GM12878 (cell line): ENCODE results near the gene YARS1. TPM values are rescaled to one million over a fixed set of nuclear protein-coding genes. Genes with fewer than 3 reads are reported as not detected.
A peak's percentile ranks its signal among the peaks of the same experiment; 100 is the strongest.

ENCODE experiments used
- ATAC-seq: fragments of 200-7000 bp; cut with Tn5 transposase; 3 replicates; pipeline ENCODE4 v1.9.1; 2020; ENCODE audit warnings: mild to moderate bottlenecking, moderate library complexity
- BruUV-seq: library from RNA; stranded (reverse); fragments of 400-500 nt; replicated peaks from 2 replicates; lab custom pipeline; 2021; lab: Mats Ljungman, UMichigan
- CTCF ChIA-PET: fragments of 300-600 bp; sonication (Branson Sonifier 250); formaldehyde crosslinking; extraction: SDS; loops from one replicate; lab custom pipeline; 2021; ENCODE audit warnings: inconsistent platforms; lab: Yijun Ruan, JAX
- POLR2A ChIA-PET: fragments of 350-600 bp; formaldehyde crosslinking; extraction: SDS; loops from one replicate; lab custom pipeline; 2021; ENCODE audit warnings: inconsistent platforms; lab: Charles Lee
- RAD21 ChIA-PET: fragments of 300-600 bp; sonication (Branson Sonifier 250); formaldehyde crosslinking; loops from one replicate; lab custom pipeline; 2023; ENCODE audit warnings: antibody characterized with exemption; ENCODE audit not compliant: unreplicated experiment; lab: Charles Lee
- SMC1A ChIA-PET: fragments of 300-600 bp; sonication (Branson Sonifier 250); formaldehyde crosslinking; loops from one replicate; lab custom pipeline; 2023; ENCODE audit not compliant: unreplicated experiment, uncharacterized antibody; lab: Charles Lee
- DNase-seq: peaks from one replicate; pipeline ENCODE4 v3.0.0-alpha.2; 2011; ENCODE audit warnings: low read depth, low spot score
- FAIRE-seq: peaks from 3 replicates; lab custom pipeline; 2011; peaks lifted over from hg19 to GRCh38; lab: Jason Lieb, UNC
- H2AFZ ChIP-seq: 2 replicates; pipeline ENCODE4 v1.6.0; 2011; ENCODE audit warnings: low read depth, low read length, control low read depth; ENCODE audit not compliant: control insufficient read depth
- H3K27ac ChIP-seq: 2 replicates; pipeline ENCODE4 v1.5.1; 2011; ENCODE audit warnings: control low read depth; ENCODE audit not compliant: control insufficient read depth, insufficient read depth
- H3K27me3 ChIP-seq, 2 experiments: replicated peaks in 1 of 2; 2 replicates each; pipeline versions ENCODE4 v1.6.0 to v1.6.1; 2011; ENCODE audit warnings: low read length in 1 of 2; ENCODE audit not compliant: control insufficient read depth in 2 of 2, insufficient read depth in 2 of 2
- H3K36me3 ChIP-seq, 2 experiments: 2 replicates each; pipeline ENCODE4 v1.5.1; 2011; ENCODE audit warnings: low read length in 1 of 2; ENCODE audit not compliant: control insufficient read depth in 2 of 2, insufficient read depth in 2 of 2
- H3K4me1 ChIP-seq: 2 replicates; pipeline ENCODE4 v1.6.1; 2011; ENCODE audit warnings: mild to moderate bottlenecking, low read length, moderate library complexity, mixed read lengths; ENCODE audit not compliant: control insufficient read depth, insufficient read depth
- H3K4me2 ChIP-seq: 2 replicates; pipeline ENCODE4 v1.6.0; 2011; ENCODE audit warnings: control low read depth; ENCODE audit not compliant: control insufficient read depth, insufficient read depth
- H3K4me3 ChIP-seq: fragments of 200-600 bp; sonication (generic); 2 replicates; pipeline ENCODE4 v1.5.1; 2016
- H3K79me2 ChIP-seq: 2 replicates; pipeline ENCODE4 v1.6.0; 2011; ENCODE audit warnings: low read length; ENCODE audit not compliant: control insufficient read depth, insufficient read depth
- H3K9ac ChIP-seq: 2 replicates; pipeline ENCODE4 v1.8.0; 2011; ENCODE audit warnings: low read length, control low read depth, mixed read lengths; ENCODE audit not compliant: control insufficient read depth, insufficient read depth
- H3K9me3 ChIP-seq: replicated peaks from 3 replicates; pipeline ENCODE4 v1.5.1; 2011; ENCODE audit warnings: mild to moderate bottlenecking, low read length; ENCODE audit not compliant: control insufficient read depth, insufficient read depth
- H4K20me1 ChIP-seq: 2 replicates; pipeline ENCODE4 v1.6.0; 2011; ENCODE audit not compliant: control insufficient read depth, insufficient read depth
- CEBPZ ChIP-seq: fragments of 150-350 bp; IDR thresholded peaks from 2 replicates; pipeline ENCODE4 v1.6.1; 2016; ENCODE audit warnings: low read depth, low read length
- FOXM1 ChIP-seq: IDR thresholded peaks from 2 replicates; pipeline ENCODE4 v1.6.1; 2012; ENCODE audit warnings: low read depth, mild to moderate bottlenecking, inconsistent platforms, low read length, moderate library complexity
- IRF5 ChIP-seq: fragments of 450-650 bp; IDR thresholded peaks from 2 replicates; pipeline ENCODE4 v1.6.1; 2017; ENCODE audit warnings: borderline replicate concordance
- MXI1 ChIP-seq: fragments of 150-350 bp; IDR thresholded peaks from 2 replicates; pipeline ENCODE4 v1.6.1; 2011; ENCODE audit warnings: low read depth, mild to moderate bottlenecking, inconsistent platforms, low read length, improper control_type of control experiment
- RBBP5 ChIP-seq: fragments of 200-600 bp; sonication (generic); conservative IDR thresholded peaks from 2 replicates; pipeline ENCODE4 v1.6.1; 2016
- SRF ChIP-seq, 2 experiments: IDR thresholded peaks; 2 replicates each; pipeline ENCODE4 v1.6.1; 2011; ENCODE audit warnings: low read depth in 2 of 2, low read length in 2 of 2, mild to moderate bottlenecking in 1 of 2, moderate library complexity in 1 of 2
- WRNIP1 ChIP-seq: IDR thresholded peaks from 2 replicates; pipeline ENCODE4 v1.6.1; 2011; ENCODE audit warnings: low read depth, low read length, improper control_type of control experiment, borderline replicate concordance
- WGBS: methylation state at CpG from one replicate; pipeline ENCODE4 v1.1.6; 2016; ENCODE audit warnings: low lambda C conversion rate; ENCODE audit not compliant: insufficient replicate concordance, insufficient coverage; ENCODE audit errors: missing lambda C conversion rate; 5-methylcytosine and 5-hydroxymethylcytosine counted together
- in situ Hi-C: fragments of 300-500 bp; cut with MboI; formaldehyde crosslinking; loops from 9 replicates; pipeline ENCODE4 v1.14.3; 2018; ENCODE audit warnings: mixed read lengths
- intact Hi-C: fragments of 100-400 bp; cut with micrococcal nuclease; formaldehyde crosslinking; loops from one replicate; pipeline ENCODE4 v1.14.2; 2022; ENCODE audit not compliant: unreplicated experiment
- polyA plus RNA-seq, 11 experiments: library from polyadenylated mRNA; depleted of rRNA in 4 of 11; unstranded in 6 of 11; stranded (reverse) in 5 of 11; fragments of >200 nt; fragmentation: Nextera tagmentation in 4 of 11; fragmentation: Illumina TruSeq in 1 of 11; extraction: Ambion mirVana in 4 of 11; extraction: Trizol in 1 of 11; gene quantifications; 1 replicate in 1 of 11; 2 replicates in 10 of 11; pipeline versions ENCODE4 v1.2.1 to v1.2.3, GENCODE V29; 2011 to 2016; ENCODE audit warnings: inconsistent platforms in 2 of 11, missing spikeins in 2 of 11, low read depth in 1 of 11
- total RNA-seq, 4 experiments: library from RNA; depleted of rRNA in 3 of 4; stranded (reverse); fragments of >200 nt in 3 of 4; fragmentation: Illumina TruSeq in 1 of 4; extraction: Trizol in 1 of 4; gene quantifications; 2 replicates each; pipeline versions ENCODE4 v1.2.1 to v1.2.3, GENCODE V29; 2013 to 2021

YARS1 gene
- total and polyA plus RNA-seq, 10 of the 15 experiments (the other 5 are each of a cell fraction or from before 2014, with no cell fraction given), result 39.9 to 202 (median 136) TPM

GRCh38 chr1:32772281-32773017 lies 44.7 kb downstream of the YARS1 start:
- POLR2A ChIA-PET, result interaction anchor here (0.6 to 1.1 kb wide), 3 partner anchors 93 to 699 kb away, joined by 3 to 4 read pairs (median 4); partner anchors contain the start of gene TMEM39B
- Histone ChIP-seq H3K9ac (no peak overlapping the region), H3K4me3 (no peak overlapping the region), H3K79me2 (no peaks in the 10 kb centered on the region), H3K9me3 (no peaks in the 10 kb centered on the region), H3K36me3 (peaks cover 14 to 17% of the 10 kb centered on the region in 2 experiments), H3K4me1 (no peaks in the 10 kb centered on the region), H2AFZ (no peak overlapping the region), H3K4me2 (no peak overlapping the region), H4K20me1 (no peaks in the 10 kb centered on the region), H3K27ac (no peak overlapping the region), H3K27me3 (no peaks in the 10 kb centered on the region)
- SMC1A ChIA-PET, result interaction anchor here (0.6 to 5.1 kb wide), 15 partner anchors 11 to 324 kb away, joined by 3 to 37 read pairs (median 4); no protein-coding TSS in a partner anchor
- intact Hi-C loops (loop anchor here (1.0 to 5.0 kb wide), 4 partner anchors 60 to 370 kb away; no protein-coding TSS in a partner anchor), in situ Hi-C loops (no loop called here)
- DNase-seq, result no peak
- TF ChIP-seq MXI1 (no peak), FOXM1 (0 out of 2 replicates have a peak, but pooled peaks have one; percentile 27)
- FAIRE-seq, result no peak
- no peak for ATAC-seq
- RAD21 ChIA-PET, result interaction anchor here (0.6 to 6.0 kb wide), 11 partner anchors 23 to 271 kb away, joined by 3 to 65 read pairs (median 5); no protein-coding TSS in a partner anchor
- BruUV-seq, result no TSS peak
- 80% methylated on average over 10 of the region's 10 CpGs for WGBS
- CTCF ChIA-PET, result interaction anchor here (0.7 to 7.2 kb wide), 31 partner anchors 10 to 409 kb away, joined by 3 to 163 read pairs (median 4); no protein-coding TSS in a partner anchor

- ATAC-seq (no peak), FAIRE-seq (no peak), DNase-seq (no peak)
- ChIA-PET CTCF (interaction anchor here (0.6 to 7.2 kb wide), 14 partner anchors 11 to 371 kb away, joined by 3 to 163 read pairs (median 5); no protein-coding TSS in a partner anchor), POLR2A (interaction anchor here (0.5 to 0.7 kb wide), 2 partner anchors 96 to 142 kb away, joined by 3 to 7 read pairs; no protein-coding TSS in a partner anchor), RAD21 (interaction anchor here (1.7 to 6.0 kb wide), 2 partner anchors 59 to 251 kb away, joined by 18 to 65 read pairs; no protein-coding TSS in a partner anchor), SMC1A (interaction anchor here (0.5 to 5.1 kb wide), 7 partner anchors 10 to 370 kb away, joined by 3 to 33 read pairs (median 6); no protein-coding TSS in a partner anchor)
- no peak overlapping the region for H3K9ac ChIP-seq
- no peaks in the 10 kb centered on the region for H3K9me3 ChIP-seq
- in situ Hi-C loops (no loop called here), intact Hi-C loops (loop anchor here (5.0 kb wide), 1 partner anchor 369 kb away; no protein-coding TSS in a partner anchor)
- H2AFZ ChIP-seq, result no peak overlapping the region
- WGBS, result 93% methylated on average over 27 of the region's 30 CpGs
- no TSS peak for BruUV-seq
- H3K4me1 ChIP-seq, result no peaks in the 10 kb centered on the region
- no peak overlapping the region for H3K4me3 ChIP-seq
- no peaks in the 10 kb centered on the region for H3K27me3 ChIP-seq
- no peak overlapping the region for H3K4me2 ChIP-seq
- H3K27ac ChIP-seq, result no peak overlapping the region
- peaks cover 14 to 17% of the 10 kb centered on the region in 2 experiments for H3K36me3 ChIP-seq
- H3K79me2 ChIP-seq, result no peaks in the 10 kb centered on the region
- H4K20me1 ChIP-seq, result no peaks in the 10 kb centered on the region
- TF ChIP-seq CEBPZ (no peak), SRF (IDR thresholded peaks at IDR 0.05; ENCODE audit: low read depth in 2 of 2, low read length in 2 of 2) (no peak), IRF5 (no peak), WRNIP1 (no peak), RBBP5 (no peak)
Measured at GRCh38 chr1:32771561-32772280, 45.4 kb downstream of the YARS1 start.
